GM21515 (cell line): Measurements from ENCODE around the gene PACSIN1.

Experiments
- ATAC-seq: cut with Tn5 transposase; IDR thresholded peaks from one replicate; pipeline ENCODE4 v1.9.1; 2021; ENCODE audit not compliant: unreplicated experiment

PACSIN1 gene

GRCh38 chr6:34526992-34527728 is 61.3 kb downstream of the PACSIN1 start:
- ATAC-seq = peak; percentile 87

GRCh38 chr6:34527751-34528670 is 62.1 kb downstream of the PACSIN1 start:
- no peak for ATAC-seq

- no peak for ATAC-seq
Measured at GRCh38 chr6:34528996-34529664, 63.3 kb downstream of the PACSIN1 start.

- no peak for ATAC-seq
Measured at GRCh38 chr6:34529665-34530327, 63.9 kb downstream of the PACSIN1 start.

- ATAC-seq = no peak
Measured at GRCh38 chr6:34530753-34531365, 65.0 kb downstream of the PACSIN1 start.

- no peak for ATAC-seq
Measured at GRCh38 chr6:34531580-34532201, 65.8 kb downstream of the PACSIN1 start.

- no peak for ATAC-seq
Measured at GRCh38 chr6:34532230-34532629, 66.4 kb downstream of the PACSIN1 start.

- no peak for ATAC-seq
Measured at GRCh38 chr6:34534146-34534545, 68.3 kb downstream of the PACSIN1 start.

GRCh38 chr6:34534656-34535055 is 68.8 kb downstream of the PACSIN1 start:
- ATAC-seq = no peak

GRCh38 chr6:34535199-34535598 is 69.3 kb downstream of the PACSIN1 start:
- no peak for ATAC-seq

- no peak for ATAC-seq
Measured at GRCh38 chr6:34535646-34536045, 69.8 kb downstream of the PACSIN1 start.

GRCh38 chr6:34536251-34536958 is 70.5 kb downstream of the PACSIN1 start:
- no peak for ATAC-seq

- ATAC-seq = no peak
Measured at GRCh38 chr6:34536959-34537848, 71.3 kb downstream of the PACSIN1 start.

- ATAC-seq = no peak
Measured at GRCh38 chr6:34537922-34538550, 72.2 kb downstream of the PACSIN1 start.

- no peak for ATAC-seq
Measured at GRCh38 chr6:34538581-34538980, 72.7 kb downstream of the PACSIN1 start.

- ATAC-seq = no peak
Measured at GRCh38 chr6:34539181-34539580, 73.3 kb downstream of the PACSIN1 start.

GRCh38 chr6:34540222-34540621 is 74.3 kb downstream of the PACSIN1 start:
- no peak for ATAC-seq

- ATAC-seq = no peak
Measured at GRCh38 chr6:34540841-34541240, 75.0 kb downstream of the PACSIN1 start.
